OCI-LY3 (cell line): ENCODE data around the gene PHLDA1.

Source experiments
- CTCF ChIP-seq: fragments of 200-600, 300-600 bp; sonication (generic); IDR thresholded peaks from 2 replicates; pipeline ENCODE4 v1.5.1; 2014; ENCODE audit warnings: antibody characterized with exemption, low read length, low read depth
- EZH2phosphoT487 ChIP-seq: fragments of 200-600 bp; shearing (Covaris generic); IDR thresholded peaks from 2 replicates; pipeline ENCODE4 v1.6.1; 2018; ENCODE audit warnings: antibody characterized with exemption, mixed run types, low read depth

- TF ChIP-seq CTCF (no peak), EZH2phosphoT487 (no peak)
These were observed 8.4 kb downstream of the PHLDA1 start for GRCh38 chr12:76023069-76023690.
